Heart left ventricle (tissue), 16 donors: Measurements from ENCODE around the gene LGALS3BP. TPM values are rescaled to one million over a fixed set of nuclear protein-coding genes. Genes with fewer than 3 reads are reported as not detected.

Experiments
- ATAC-seq, 4 donors: fragments of 200-7000 bp; cut with Tn5 transposase; one replicate each; pipeline ENCODE4 v1.9.1; 2020 to 2022; ENCODE audit warnings: moderate library complexity in 4 of 4, mild to moderate bottlenecking in 3 of 4, moderate number of reproducible peaks in 1 of 4
- DNase-seq, 5 donors: peaks; one replicate each; pipeline ENCODE4 v3.0.0-alpha.2; 2020
- H3K27ac ChIP-seq, 12 donors: fragments of 200-600 bp; sonication (generic) in 4 of 12; one replicate each; pipeline versions ENCODE4 v1.5.0 to v1.8.0; 2016 to 2022; ENCODE audit warnings: mild to moderate bottlenecking in 2 of 12
- H3K27me3 ChIP-seq, 9 donors: fragments of 200-600 bp; sonication (generic) in 2 of 9; one replicate each; pipeline versions ENCODE4 v1.5.1 to v1.8.0; 2016 to 2022; ENCODE audit warnings: mild to moderate bottlenecking in 3 of 9
- H3K36me3 ChIP-seq, 9 donors: fragments of 200-600 bp; sonication (generic) in 2 of 9; one replicate each; pipeline versions ENCODE4 v1.5.0 to v1.8.0; 2018 to 2022; ENCODE audit warnings: mild to moderate bottlenecking in 2 of 9
- H3K4me1 ChIP-seq, 12 donors: fragments of 200-600 bp; sonication (generic) in 4 of 12; one replicate each; pipeline versions ENCODE4 v1.5.0 to v1.8.0; 2016 to 2022; ENCODE audit warnings: mild to moderate bottlenecking in 3 of 12
- H3K4me3 ChIP-seq, 12 donors: fragments of 200-600 bp; sonication (generic) in 4 of 12; one replicate each; pipeline versions ENCODE4 v1.5.0 to v1.8.0; 2017 to 2022; ENCODE audit warnings: mild to moderate bottlenecking in 9 of 12, moderate library complexity in 4 of 12
- H3K9me3 ChIP-seq, 12 donors: fragments of 200-600 bp; sonication (generic) in 4 of 12; one replicate each; pipeline versions ENCODE4 v1.5.0 to v1.8.0; 2016 to 2022; ENCODE audit warnings: mild to moderate bottlenecking in 1 of 12
- CTCF ChIP-seq, 12 donors: fragments of 200-600 bp; sonication (generic) in 4 of 12; IDR thresholded peaks; one replicate each; pipeline versions ENCODE4 v1.5.0 to v1.8.0; 2018 to 2022; ENCODE audit warnings: antibody characterized with exemption in 12 of 12, mild to moderate bottlenecking in 5 of 12
- POLR2A ChIP-seq, 2 donors: fragments of 450-650 bp; IDR thresholded peaks; one replicate each; pipeline ENCODE4 v1.6.1; 2017; ENCODE audit warnings: antibody characterized with exemption in 2 of 2, mild to moderate bottlenecking in 2 of 2, moderate library complexity in 2 of 2
- WGBS, 4 donors: extraction: QIAGEN DNeasy Blood & Tissue Kit in 2 of 4; methylation state at CpG; one replicate each; pipeline versions ENCODE4 v1.1.5 to v1.1.7; 2013 to 2018; 5-methylcytosine and 5-hydroxymethylcytosine counted together
- intact Hi-C, 10 donors: fragments of 100-400 bp; cut with DNase I; formaldehyde crosslinking; loops; one replicate each; pipeline versions ENCODE4 v1.11.1 to v1.14.2; 2022
- polyA plus RNA-seq, 2 donors: library from polyadenylated mRNA; stranded (reverse); fragments of 200-250 nt; gene quantifications; one replicate each; pipeline ENCODE4 v1.2.3, GENCODE V29; 2013
- total RNA-seq, 9 donors: library from RNA; depleted of rRNA in 2 of 9; stranded (reverse); fragments of >200 nt in 2 of 9; fragmentation: NEBNext Ultra II Directional in 3 of 9; extraction: Animal tissue kit (Norgen Biotek cat#: 25700) in 3 of 9; gene quantifications; one replicate each; pipeline versions ENCODE4 v1.1.0 to v1.2.4, GENCODE V29; 2016 to 2023
- donor health status: ischemic (EF 13 %, LVEDD 7.1; RV severe dilation, severe dysfunction).
- donor health status: healthy with polysubstance abuse.
- donor health status: DM: no; HTN: yes; CAD: no.
- donor health status: DM: no; HTN: no; CAD: no.
- donor health status: ischemic (EF 25% LVEDD 6.9; RV normal size, moderate dysfunction).
- donor health status: ischemic (EF 25% LVEDD 5.7; RV mildly dilated, moderate dysfunction).
- donor health status: healthy.
- donor health status: DM: yes; HTN: yes; CAD: no.
- donor health status: ischemic (EF 35%, LVEDD 5.7; RV mildly dilated, moderate dysfunction).
- donor health status: nonischemic (EF 11% LVEDD 7.7; RV severe dilation, severe dysfunction).
- donor health status: DM: yes; HTN: yes; CAD: no.
- donor health status: PGD.
- donor health status: ischemic (EF 29% LVEDD 5.4; RV normal size, mild dysfunction).
- donor health status: nonischemic (EF 23%, LVEDD 6.1; RV moderate dilation, normal function).

The LGALS3BP gene
- total and polyA plus RNA-seq, 11 donors = 178 to 1,343 (median 547) TPM

GRCh38 chr17:79001190-79002020 is 21.7 kb upstream of the LGALS3BP start:
- intact Hi-C loops = no loop called here
- H3K9me3 ChIP-seq = no peaks in the 10 kb centered on the region
- H3K36me3 ChIP-seq = peaks cover 0 to 37% (median 15%) of the 10 kb centered on the region in 9 donors
- H3K27me3 ChIP-seq = no peaks in the 10 kb centered on the region
- WGBS, 4 donors = 84 to 87% (median 86%) methylated on average over 19 of the region's 19 CpGs
- ATAC-seq = no peak
- H3K4me1 ChIP-seq = peaks cover 0 to 50% (median 24%) of the 10 kb centered on the region in 12 donors
- H3K4me3 ChIP-seq = no peak overlapping the region
- H3K27ac ChIP-seq = no peak overlapping the region
- peak in 1 of 5 donors; percentile 26 for DNase-seq
- TF ChIP-seq POLR2A (IDR thresholded peaks at IDR 0.05) = no peak
- no peak for TF ChIP-seq CTCF (IDR thresholded peaks at IDR 0.05)

- ATAC-seq (peak in 1 of 4 donors; percentile 19), DNase-seq (peak in 1 of 5 donors; percentile 37)
- no peaks in the 10 kb centered on the region for H3K27me3 ChIP-seq
- no peaks in the 10 kb centered on the region for H3K9me3 ChIP-seq
- no peak overlapping the region for H3K4me3 ChIP-seq
- no peak for TF ChIP-seq POLR2A (IDR thresholded peaks at IDR 0.05)
- peaks cover 0 to 48% (median 22%) of the 10 kb centered on the region in 12 donors for H3K4me1 ChIP-seq
- no peak overlapping the region for H3K27ac ChIP-seq
- 78 to 85% (median 83%) methylated on average over 25 of the region's 25 CpGs for WGBS, 4 donors
- intact Hi-C loops = no loop called here
- peaks cover 0 to 45% (median 22%) of the 10 kb centered on the region in 9 donors for H3K36me3 ChIP-seq
Observed at GRCh38 chr17:79000396-79001189, 20.9 kb upstream of the LGALS3BP start.

GRCh38 chr17:78999947-79000395 is 20.2 kb upstream of the LGALS3BP start:
- intact Hi-C loops = loop anchor here in 1 of 10 donors (5.0 kb wide), 1 partner anchor 392 kb away; no protein-coding TSS in a partner anchor
- no peak for TF ChIP-seq POLR2A (IDR thresholded peaks at IDR 0.05)
- TF ChIP-seq CTCF (IDR thresholded peaks at IDR 0.05) = no peak
- Histone ChIP-seq H3K4me1 (peaks cover 0 to 43% (median 19%) of the 10 kb centered on the region in 12 donors), H3K36me3 (peaks cover 0 to 49% (median 27%) of the 10 kb centered on the region in 9 donors), H3K27me3 (no peaks in the 10 kb centered on the region), H3K27ac (no peak overlapping the region), H3K9me3 (no peaks in the 10 kb centered on the region), H3K4me3 (no peak overlapping the region)
- WGBS, 4 donors = 93 to 96% (median 95%) methylated on average over 11 to 12 of the region's 12 CpGs
- DNase-seq (no peak), ATAC-seq (no peak)

- Histone ChIP-seq H3K27ac (peak overlapping the region in 11 of 12 donors; percentile 41 to 70 (median 53)), H3K36me3 (peaks cover 0 to 56% (median 32%) of the 10 kb centered on the region in 9 donors), H3K27me3 (no peaks in the 10 kb centered on the region), H3K4me3 (no peak overlapping the region), H3K4me1 (peaks cover 0 to 43% (median 19%) of the 10 kb centered on the region in 12 donors), H3K9me3 (no peaks in the 10 kb centered on the region)
- ATAC-seq (no peak), DNase-seq (peak in 1 of 5 donors; percentile 23)
- intact Hi-C loops = loop anchor here in 1 of 10 donors (5.0 kb wide), 1 partner anchor 393 kb away; no protein-coding TSS in a partner anchor
- TF ChIP-seq CTCF (IDR thresholded peaks at IDR 0.05) = no peak
- no peak for TF ChIP-seq POLR2A (IDR thresholded peaks at IDR 0.05)
- 91 to 94% (median 94%) methylated on average over 16 to 17 of the region's 17 CpGs for WGBS, 4 donors
Observed at GRCh38 chr17:78999056-78999768, 19.5 kb upstream of the LGALS3BP start.
